AG04449 (cell line): ENCODE measurements around the gene SLC25A39.
A peak's percentile ranks its signal among the peaks of the same experiment; 100 is the strongest.
"Not testable (repeated sequence)": the region's sequence is repeated elsewhere in the genome, so short reads cannot be mapped to it uniquely, and the experiment has no call there.

Experiments used
- CTCF ChIA-PET: fragments of 350-600 bp; formaldehyde crosslinking; extraction: SDS; loops from one replicate; lab custom pipeline; 2021; ENCODE audit warnings: antibody characterized with exemption; lab: Yijun Ruan, JAX
- POLR2A ChIA-PET: fragments of 400-600, 350-600 bp; formaldehyde crosslinking; extraction: SDS; loops from one replicate; lab custom pipeline; 2020; ENCODE audit warnings: antibody characterized with exemption, inconsistent platforms; lab: Yijun Ruan, JAX
- DNase-seq: peaks from one replicate; pipeline ENCODE4 v3.0.0-alpha.2; 2010; ENCODE audit warnings: low read depth, low spot score
- H3K4me3 ChIP-seq: 2 replicates; pipeline ENCODE4 v1.5.1; 2011; ENCODE audit warnings: low read depth, mild to moderate bottlenecking, control low read depth, low read length
- TF ChIP-seq, protein P1 (sequence below): IDR thresholded peaks from one replicate; pipeline ENCODE4 v1.5.1; 2011; ENCODE audit warnings: mild to moderate bottlenecking, moderate library complexity, low read length, control low read depth, inconsistent platforms; ENCODE audit not compliant: insufficient read depth; ENCODE audit errors: missing control alignments

SLC25A39 gene

GRCh38 chr17:44346064-44346844, 21.6 kb upstream of the SLC25A39 start:
- TF ChIP-seq, protein P1, sequence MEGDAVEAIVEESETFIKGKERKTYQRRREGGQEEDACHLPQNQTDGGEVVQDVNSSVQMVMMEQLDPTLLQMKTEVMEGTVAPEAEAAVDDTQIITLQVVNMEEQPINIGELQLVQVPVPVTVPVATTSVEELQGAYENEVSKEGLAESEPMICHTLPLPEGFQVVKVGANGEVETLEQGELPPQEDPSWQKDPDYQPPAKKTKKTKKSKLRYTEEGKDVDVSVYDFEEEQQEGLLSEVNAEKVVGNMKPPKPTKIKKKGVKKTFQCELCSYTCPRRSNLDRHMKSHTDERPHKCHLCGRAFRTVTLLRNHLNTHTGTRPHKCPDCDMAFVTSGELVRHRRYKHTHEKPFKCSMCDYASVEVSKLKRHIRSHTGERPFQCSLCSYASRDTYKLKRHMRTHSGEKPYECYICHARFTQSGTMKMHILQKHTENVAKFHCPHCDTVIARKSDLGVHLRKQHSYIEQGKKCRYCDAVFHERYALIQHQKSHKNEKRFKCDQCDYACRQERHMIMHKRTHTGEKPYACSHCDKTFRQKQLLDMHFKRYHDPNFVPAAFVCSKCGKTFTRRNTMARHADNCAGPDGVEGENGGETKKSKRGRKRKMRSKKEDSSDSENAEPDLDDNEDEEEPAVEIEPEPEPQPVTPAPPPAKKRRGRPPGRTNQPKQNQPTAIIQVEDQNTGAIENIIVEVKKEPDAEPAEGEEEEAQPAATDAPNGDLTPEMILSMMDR = no peak
- POLR2A ChIA-PET = interaction anchor here (1.1 to 1.9 kb wide), 3 partner anchors 14 to 126 kb away, joined by 3 to 5 read pairs (median 4); no protein-coding TSS in a partner anchor
- DNase-seq = no peak
- peak overlapping the region; percentile 95 for H3K4me3 ChIP-seq
- CTCF ChIA-PET = interaction anchor here (0.6 to 3.5 kb wide), 19 partner anchors 9 to 200 kb away, joined by 3 to 37 read pairs (median 5); partner anchors contain the start of genes FAM171A2 and UBTF

- POLR2A ChIA-PET = interaction anchor here (0.9 to 1.9 kb wide), 6 partner anchors 12 to 135 kb away, joined by 3 to 5 read pairs (median 3); no protein-coding TSS in a partner anchor
- DNase-seq = no peak
- H3K4me3 ChIP-seq = peak overlapping the region; percentile 95
- CTCF ChIA-PET = interaction anchor here (0.6 to 3.5 kb wide), 23 partner anchors 9 to 201 kb away, joined by 3 to 37 read pairs (median 4); partner anchors contain the start of genes FAM171A2 and UBTF
- TF ChIP-seq, protein P1 = peak; percentile 52
Observed at GRCh38 chr17:44345454-44346026, 20.9 kb upstream of the SLC25A39 start.

- ChIA-PET POLR2A (interaction anchor here (0.9 to 1.9 kb wide), 6 partner anchors 13 to 135 kb away, joined by 3 to 5 read pairs (median 3); no protein-coding TSS in a partner anchor), CTCF (interaction anchor here (0.9 to 3.5 kb wide), 22 partner anchors 8 to 179 kb away, joined by 3 to 37 read pairs (median 4); partner anchors contain the start of genes FAM171A2 and UBTF)
- TF ChIP-seq, protein P1 = no peak
- H3K4me3 ChIP-seq = peak within 1 kb of the TSS; percentile 95
- peak; percentile 93 for DNase-seq
Observed at GRCh38 chr17:44344939-44345453, 20.4 kb upstream of the SLC25A39 start, which contains the start of gene GRN. Gene GRN, plus strand, starts transcription at chr17:44345302. Its CDS starts 3,863 bp downstream, at chr17:44349165.

- TF ChIP-seq, protein P1 = no peak
- no peak for DNase-seq
- CTCF ChIA-PET = interaction anchor here (1.0 to 3.5 kb wide), 10 partner anchors 8 to 190 kb away, joined by 3 to 37 read pairs (median 6); partner anchors contain the start of gene FAM171A2
- POLR2A ChIA-PET = no interaction called here
- H3K4me3 ChIP-seq = no peak overlapping the region
Observed at GRCh38 chr17:44343510-44344209, 19.0 kb upstream of the SLC25A39 start.

DNA sequence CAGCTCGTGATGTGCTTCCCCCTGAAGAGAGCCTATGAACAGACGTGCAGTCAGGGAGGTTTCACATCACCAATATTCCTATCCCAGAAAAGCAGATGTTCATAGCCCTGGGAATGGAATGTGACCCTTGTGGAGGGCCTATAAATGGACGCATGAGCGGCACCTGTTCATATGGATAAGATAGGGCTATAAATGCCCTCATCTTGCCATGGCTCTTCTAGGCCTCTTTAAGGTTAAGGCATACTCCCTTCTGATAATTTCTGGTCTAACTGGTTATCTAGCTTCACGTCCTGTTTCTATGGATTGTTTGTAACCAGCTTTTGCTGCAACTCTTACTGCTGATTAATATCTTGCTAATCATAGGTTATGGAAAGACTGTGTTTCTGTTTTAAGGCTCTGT, 15.9 kb upstream of the SLC25A39 start:
- POLR2A ChIA-PET = interaction anchor here (0.6 kb wide), 1 partner anchor 10 kb away, joined by 3 read pairs; no protein-coding TSS in a partner anchor
- CTCF ChIA-PET = interaction anchor here (1.0 to 4.8 kb wide), 5 partner anchors 9 to 130 kb away, joined by 3 to 43 read pairs (median 16); no protein-coding TSS in a partner anchor
- not testable (repeated sequence) for DNase-seq, H3K4me3 ChIP-seq

GRCh38 chr17:44338702-44339101, 14.1 kb upstream of the SLC25A39 start:
- no peak overlapping the region for H3K4me3 ChIP-seq
- DNase-seq = no peak
- ChIA-PET POLR2A (no interaction called here), CTCF (interaction anchor here (0.6 to 4.8 kb wide), 6 partner anchors 7 to 184 kb away, joined by 3 to 43 read pairs (median 3); partner anchors contain the start of gene FAM171A2)
- TF ChIP-seq, protein P1 = no peak
